MG63 (cell line): ENCODE results near the gene DCLK1. TPM values are rescaled to one million over a fixed set of nuclear protein-coding genes. Genes with fewer than 3 reads are reported as not detected.
A peak's percentile ranks its signal among the peaks of the same experiment; 100 is the strongest.

Experiments used
- DNase-seq: peaks from one replicate; pipeline ENCODE4 v3.0.0-alpha.2; 2020
- H3K27me3 ChIP-seq: fragments of 250-450 bp; sonication (Bioruptor Pico); 2 replicates; pipeline ENCODE4 v1.5.1; 2020; ENCODE audit warnings: mild to moderate bottlenecking, moderate library complexity
- H3K36me3 ChIP-seq: fragments of 250-450 bp; sonication (Bioruptor Pico); 2 replicates; pipeline ENCODE4 v1.5.1; 2020; ENCODE audit warnings: mild to moderate bottlenecking, moderate library complexity
- H3K4me3 ChIP-seq: fragments of 250-450 bp; sonication (Bioruptor Pico); 2 replicates; pipeline ENCODE4 v1.5.1; 2020; ENCODE audit warnings: mild to moderate bottlenecking, moderate library complexity
- H3K9me3 ChIP-seq: fragments of 250-450 bp; sonication (Bioruptor Pico); 2 replicates; pipeline ENCODE4 v1.5.1; 2020; ENCODE audit warnings: mild to moderate bottlenecking, moderate library complexity
- total RNA-seq: library from RNA; depleted of rRNA; stranded (reverse); fragments of >200 nt; shearing (Covaris generic); gene quantifications from 2 replicates; pipeline ENCODE4 v1.2.3, GENCODE V29; 2014; ENCODE audit warnings: low replicate concordance

DCLK1 gene
- total RNA-seq, 1 experiment from 2014 or later = 7.0 TPM

DNA sequence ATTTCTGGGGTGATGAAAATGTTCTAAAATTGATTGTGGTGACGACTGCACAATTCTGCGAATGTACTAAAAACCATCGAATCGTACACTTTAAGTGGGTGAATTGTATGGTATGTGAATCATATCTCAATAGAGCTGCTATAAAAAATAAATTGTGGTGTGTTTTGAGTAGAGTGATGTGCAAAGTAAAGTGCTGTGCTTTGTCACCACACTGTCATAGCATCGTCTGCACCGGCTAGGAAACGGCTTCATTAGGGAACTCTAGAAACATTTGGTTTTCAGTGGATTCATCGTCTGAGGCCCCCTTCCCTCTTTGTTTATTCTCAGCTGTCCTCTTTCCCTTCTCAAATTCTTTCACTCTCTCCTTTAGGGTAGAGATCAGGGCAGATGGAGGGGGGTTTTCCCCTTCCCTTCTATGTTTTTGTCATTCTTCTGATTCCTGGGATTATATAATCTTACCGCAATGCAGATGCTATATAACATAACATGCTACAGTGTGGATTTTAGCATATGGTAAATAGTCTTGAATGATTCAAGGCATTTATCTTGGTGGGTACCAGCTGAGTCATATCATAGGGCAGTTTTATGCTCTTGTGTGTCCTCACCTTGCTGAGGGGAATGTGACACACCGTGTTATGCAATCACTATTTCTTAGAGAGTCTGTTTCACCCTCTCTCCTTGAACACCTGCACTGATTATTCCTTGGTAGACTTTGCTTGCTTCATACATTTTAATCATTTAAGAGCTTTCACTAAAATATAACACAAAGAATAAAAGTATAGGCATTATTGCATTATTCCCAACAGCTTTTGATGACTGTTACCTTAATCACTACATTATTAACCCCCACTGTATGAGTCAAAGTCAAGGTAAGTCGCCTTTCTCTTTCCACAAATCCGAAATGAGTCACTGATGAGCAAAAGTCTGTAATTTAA is 239.4 kb downstream of the DCLK1 start:
- DNase-seq = no peak
- Histone ChIP-seq H3K36me3 (no peaks in the 10 kb centered on the region), H3K4me3 (no peak overlapping the region), H3K27me3 (no peaks in the 10 kb centered on the region), H3K9me3 (no peaks in the 10 kb centered on the region)

DNA sequence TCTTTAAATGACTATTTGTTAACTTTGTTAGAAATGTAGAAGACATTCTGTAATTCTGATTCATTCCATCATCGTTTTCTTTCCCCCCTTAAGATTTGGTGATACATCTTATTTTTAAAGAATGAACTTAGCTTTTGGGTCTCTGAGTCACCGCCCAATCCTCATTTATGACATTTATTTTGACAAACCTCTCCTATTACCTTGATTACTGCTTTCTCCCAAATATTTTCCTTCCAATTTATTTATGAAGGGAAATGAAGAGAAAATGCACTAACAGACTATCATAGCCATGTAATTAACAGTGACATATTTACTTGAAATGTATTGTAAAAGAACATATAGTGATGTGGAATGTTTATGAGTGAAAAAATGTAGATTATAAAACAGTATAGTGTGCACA is 241.6 kb downstream of the DCLK1 start:
- Histone ChIP-seq H3K27me3 (no peaks in the 10 kb centered on the region), H3K9me3 (no peaks in the 10 kb centered on the region), H3K36me3 (no peaks in the 10 kb centered on the region), H3K4me3 (no peak overlapping the region)
- no peak for DNase-seq

DNA sequence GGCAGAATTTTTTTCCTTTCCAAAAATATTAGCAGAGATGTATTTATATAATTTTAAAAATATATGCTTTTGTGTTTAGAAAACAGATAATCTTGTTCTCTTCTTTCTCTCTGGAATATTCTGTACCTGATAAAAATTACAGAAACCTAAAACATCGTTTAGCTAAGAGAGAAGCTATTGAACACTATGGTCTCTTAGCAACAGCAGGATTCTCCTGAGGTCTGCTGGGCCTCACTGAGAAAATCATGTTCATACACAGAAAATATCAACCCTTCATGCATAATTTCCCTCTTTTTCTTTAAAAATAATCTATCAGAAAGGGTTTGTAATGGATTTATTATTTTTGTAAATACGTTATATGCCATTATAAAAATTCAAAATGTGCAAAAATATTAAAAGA is 242.2 kb downstream of the DCLK1 start:
- Histone ChIP-seq H3K36me3 (no peaks in the 10 kb centered on the region), H3K27me3 (no peaks in the 10 kb centered on the region), H3K4me3 (no peak overlapping the region), H3K9me3 (no peaks in the 10 kb centered on the region)
- no peak for DNase-seq

DNA sequence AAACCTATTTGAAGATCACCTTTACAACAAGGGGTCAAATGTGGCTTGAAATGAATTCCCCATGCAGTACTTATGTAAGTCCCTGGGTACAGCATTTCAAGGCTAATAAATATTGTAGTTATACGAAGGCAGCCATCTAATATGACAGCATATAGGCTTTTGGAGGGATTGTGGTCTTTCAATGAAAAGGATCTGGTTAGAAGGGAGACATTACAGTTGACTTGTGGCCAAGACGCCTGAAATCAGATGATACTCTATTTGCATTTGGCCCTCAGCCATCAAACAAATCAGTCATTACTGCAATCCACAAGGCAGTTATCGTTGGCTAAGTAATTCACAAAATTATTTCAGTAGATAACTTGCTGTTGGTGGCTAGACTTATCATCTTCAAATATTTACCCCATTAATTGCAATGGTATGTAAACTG is 242.7 kb downstream of the DCLK1 start:
- H3K4me3 ChIP-seq = no peak overlapping the region
- no peaks in the 10 kb centered on the region for H3K9me3 ChIP-seq
- H3K27me3 ChIP-seq = no peaks in the 10 kb centered on the region
- DNase-seq = no peak
- H3K36me3 ChIP-seq = no peaks in the 10 kb centered on the region

DNA sequence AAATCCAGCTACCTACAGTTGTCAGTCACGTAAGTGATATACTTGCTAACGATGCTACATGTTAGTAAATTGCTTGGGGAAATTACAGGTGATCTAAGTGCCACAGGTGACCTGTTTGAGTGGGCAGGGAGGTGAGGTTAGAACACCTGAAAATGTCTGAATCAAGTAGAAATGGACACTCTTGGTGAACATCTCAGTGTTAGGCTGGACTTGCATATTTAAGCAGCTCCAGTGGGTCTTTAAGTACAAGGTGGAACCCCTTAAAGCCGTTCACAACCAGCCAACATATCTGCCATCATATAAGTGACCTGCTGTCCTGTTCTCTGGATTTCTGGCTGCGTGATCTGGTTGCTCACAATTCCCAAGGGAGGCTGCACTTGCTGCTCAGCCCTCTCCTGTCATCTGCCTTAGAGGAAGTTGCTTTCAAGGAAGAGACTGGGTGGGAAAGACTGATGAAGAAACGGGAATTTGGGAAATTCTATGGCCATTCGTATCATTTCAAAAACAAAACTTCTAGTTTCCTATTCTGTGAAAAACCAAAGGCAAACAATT is 244.0 kb downstream of the DCLK1 start:
- Histone ChIP-seq H3K9me3 (no peaks in the 10 kb centered on the region), H3K36me3 (no peaks in the 10 kb centered on the region), H3K4me3 (no peak overlapping the region), H3K27me3 (no peaks in the 10 kb centered on the region)
- no peak for DNase-seq

DNA sequence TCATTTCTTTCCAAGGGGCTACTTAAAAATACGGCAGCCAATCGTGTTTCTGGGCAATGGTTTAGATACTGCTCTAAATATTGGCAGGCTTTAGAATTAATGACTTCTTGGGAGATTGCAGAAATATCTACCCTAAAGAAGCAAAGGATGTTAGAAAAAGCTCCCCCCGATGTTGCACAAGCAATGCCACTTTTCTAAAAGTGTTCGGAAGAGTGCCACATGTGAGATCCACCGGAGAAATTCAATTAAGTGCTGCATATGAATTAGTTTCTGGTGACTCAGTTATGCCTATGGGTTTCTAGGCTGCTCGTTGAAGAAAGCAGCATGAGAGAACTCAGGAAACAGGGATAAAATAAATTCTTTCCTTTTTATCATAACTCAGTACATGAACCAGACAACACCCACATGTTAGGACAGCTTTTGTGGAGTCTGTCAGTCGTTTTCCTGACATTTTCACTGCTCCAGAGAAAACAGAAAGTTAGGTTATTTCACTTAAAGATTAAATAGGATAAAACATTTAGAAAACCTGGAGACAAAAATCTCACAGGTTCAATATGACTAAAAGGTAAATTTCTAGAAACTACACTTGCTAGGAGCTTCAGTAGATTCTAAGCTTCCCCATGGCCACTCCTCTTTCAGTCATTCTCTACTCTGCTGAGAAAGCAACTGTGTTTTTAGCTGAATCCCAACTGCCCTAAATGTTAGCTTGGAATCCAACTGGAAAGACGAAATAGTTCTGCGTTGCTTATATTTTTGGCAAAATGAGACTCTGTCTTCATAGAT is 244.7 kb downstream of the DCLK1 start:
- no peak overlapping the region for H3K4me3 ChIP-seq
- no peak for DNase-seq
- no peaks in the 10 kb centered on the region for H3K27me3 ChIP-seq
- H3K36me3 ChIP-seq = no peaks in the 10 kb centered on the region
- H3K9me3 ChIP-seq = no peaks in the 10 kb centered on the region

DNA sequence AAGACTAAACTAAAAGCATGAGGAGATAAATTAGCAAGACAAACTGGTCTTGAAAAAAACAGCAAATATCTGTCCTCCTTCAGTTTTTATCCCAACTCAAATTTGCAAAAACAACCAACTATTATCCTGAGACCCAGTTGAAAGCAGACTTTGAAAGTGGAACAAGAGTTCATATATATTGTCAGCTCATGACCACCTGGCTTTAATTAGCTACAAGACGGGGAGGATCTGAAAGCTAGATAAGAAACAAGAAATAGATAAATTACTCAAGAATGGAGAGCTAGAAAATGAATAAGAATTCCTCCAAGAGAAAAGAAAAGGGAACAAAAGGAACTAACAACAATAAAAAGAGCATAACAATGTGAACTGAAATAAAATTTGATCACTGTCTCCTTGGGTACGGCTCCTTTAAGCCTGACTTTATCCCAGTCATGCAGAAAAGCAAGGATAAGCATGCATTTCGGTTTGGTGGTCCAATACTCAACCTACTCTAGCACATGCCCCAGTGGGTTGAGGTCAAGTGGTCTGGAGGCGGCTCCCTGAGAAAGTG is 246.9 kb downstream of the DCLK1 start:
- H3K36me3 ChIP-seq = no peaks in the 10 kb centered on the region
- H3K27me3 ChIP-seq = no peaks in the 10 kb centered on the region
- no peak overlapping the region for H3K4me3 ChIP-seq
- H3K9me3 ChIP-seq = no peaks in the 10 kb centered on the region
- no peak for DNase-seq

DNA sequence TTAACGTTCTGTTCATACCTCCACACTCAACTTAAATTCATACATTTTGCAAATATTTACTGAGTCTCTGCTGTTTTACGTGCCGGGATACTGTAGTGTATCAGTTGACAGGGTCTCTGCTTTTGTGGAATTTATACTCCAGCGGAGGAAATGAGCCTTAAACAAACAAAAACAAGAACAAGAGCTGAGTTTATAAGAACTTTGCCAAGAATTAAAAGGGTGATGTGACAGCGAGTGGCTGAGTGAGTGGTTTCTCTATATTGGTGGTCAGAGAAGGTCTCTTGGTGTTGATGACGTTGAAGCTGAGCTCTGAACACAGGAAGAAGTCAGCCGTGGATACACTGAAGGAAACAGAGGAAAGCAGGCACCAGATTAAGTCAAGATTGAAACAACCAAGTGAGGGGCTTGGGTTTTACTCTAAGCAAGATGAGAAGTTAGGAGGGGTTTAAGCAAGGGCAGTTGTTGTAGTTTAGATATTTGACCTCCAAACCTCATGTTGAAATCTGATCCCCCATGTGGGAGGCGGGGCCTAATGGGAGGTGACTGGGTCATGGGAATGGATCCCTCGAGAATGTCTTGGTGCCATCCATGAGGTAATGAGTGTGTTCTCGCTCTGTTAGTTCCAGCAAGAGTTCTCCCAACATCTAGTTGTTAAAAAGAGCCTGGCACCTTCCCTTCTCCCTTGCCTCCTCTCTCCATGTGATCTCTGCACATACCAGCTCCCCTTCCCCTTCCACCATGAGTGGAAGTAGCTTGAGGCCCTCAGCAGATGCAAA is 248.3 kb downstream of the DCLK1 start:
- no peaks in the 10 kb centered on the region for H3K36me3 ChIP-seq
- H3K4me3 ChIP-seq = no peak overlapping the region
- DNase-seq = no peak
- no peaks in the 10 kb centered on the region for H3K27me3 ChIP-seq
- H3K9me3 ChIP-seq = no peaks in the 10 kb centered on the region

DNA sequence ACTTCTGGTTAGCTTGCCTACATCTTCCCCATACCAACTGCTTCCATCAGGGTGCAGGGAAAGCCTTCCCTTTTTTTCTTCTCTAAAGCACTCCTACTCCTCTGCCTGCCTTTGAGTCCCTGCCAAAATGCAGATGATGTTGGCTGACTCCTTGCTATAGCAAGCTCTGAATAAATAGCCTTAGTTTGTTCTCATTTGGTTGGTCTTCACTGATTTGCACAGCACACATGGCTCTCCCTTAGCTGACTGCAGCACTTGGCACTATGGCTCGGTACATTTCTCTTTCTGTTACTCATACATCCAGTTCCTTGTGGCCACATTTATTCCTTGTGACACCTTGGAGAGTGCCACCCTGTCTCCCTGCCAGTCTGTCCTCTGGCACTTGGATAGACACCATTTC is 249.8 kb downstream of the DCLK1 start:
- no peaks in the 10 kb centered on the region for H3K9me3 ChIP-seq
- no peak overlapping the region for H3K4me3 ChIP-seq
- H3K27me3 ChIP-seq = no peaks in the 10 kb centered on the region
- H3K36me3 ChIP-seq = no peaks in the 10 kb centered on the region
- DNase-seq = peak; percentile 44

DNA sequence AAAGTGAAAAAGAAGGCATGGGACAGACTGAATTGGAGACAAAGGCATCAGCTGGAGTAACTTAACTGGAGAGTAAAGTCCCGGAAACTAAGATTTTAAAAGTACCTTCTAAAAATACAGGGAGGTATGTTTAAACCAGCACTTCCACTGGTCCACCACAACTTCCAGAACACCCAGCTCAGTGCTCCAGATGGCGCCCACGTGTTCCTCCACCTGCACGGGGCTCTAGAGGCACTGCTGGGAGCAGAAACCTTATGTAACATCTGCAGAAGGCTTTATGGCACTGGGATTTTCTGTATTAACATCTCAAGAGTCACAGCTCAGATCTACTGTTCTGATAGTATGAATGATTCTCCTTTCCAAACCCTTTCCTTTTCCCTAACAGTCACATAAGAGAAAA is 252.1 kb downstream of the DCLK1 start:
- H3K36me3 ChIP-seq = no peaks in the 10 kb centered on the region
- no peak for DNase-seq
- H3K4me3 ChIP-seq = no peak overlapping the region
- no peaks in the 10 kb centered on the region for H3K27me3 ChIP-seq
- H3K9me3 ChIP-seq = no peaks in the 10 kb centered on the region

DNA sequence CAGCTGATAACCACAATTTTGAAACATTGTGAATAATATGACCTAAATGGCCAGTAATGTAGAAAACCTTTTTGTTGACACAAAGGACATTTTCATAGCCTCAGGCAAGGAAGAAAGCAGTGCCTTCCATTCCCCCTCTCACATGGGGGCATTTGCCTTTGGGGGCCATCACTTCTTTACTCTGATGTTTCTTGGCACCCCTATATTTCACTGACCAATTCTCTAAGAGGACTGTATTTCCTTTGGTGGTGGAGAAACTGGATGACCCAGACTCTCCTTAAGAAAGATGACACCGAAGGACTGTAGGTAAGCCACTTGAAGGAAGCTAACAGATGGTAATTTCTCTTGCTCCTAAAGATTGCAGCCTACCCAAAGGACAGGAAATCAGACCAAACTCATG is 254.6 kb downstream of the DCLK1 start:
- Histone ChIP-seq H3K27me3 (no peaks in the 10 kb centered on the region), H3K9me3 (no peaks in the 10 kb centered on the region), H3K36me3 (no peaks in the 10 kb centered on the region), H3K4me3 (no peak overlapping the region)
- no peak for DNase-seq

DNA sequence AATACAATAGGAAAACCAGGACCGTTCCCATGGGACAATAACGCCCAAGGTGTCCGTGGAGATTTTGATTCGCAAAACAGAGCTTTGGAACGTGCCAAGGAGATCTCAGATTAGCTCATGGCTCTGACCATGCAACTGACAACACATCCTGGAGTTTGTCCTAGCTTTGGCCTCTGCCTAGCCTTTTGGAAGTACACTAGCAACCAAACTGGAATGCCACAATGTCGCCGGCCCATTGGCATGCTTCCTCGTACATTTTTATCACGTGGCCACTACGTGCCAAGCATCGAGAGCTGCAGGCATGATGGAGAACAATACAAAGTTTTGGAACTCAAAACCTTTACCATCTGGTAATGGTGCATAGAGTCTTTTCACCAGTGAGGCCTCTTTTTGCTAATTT is 256.5 kb downstream of the DCLK1 start:
- DNase-seq = no peak
- no peaks in the 10 kb centered on the region for H3K27me3 ChIP-seq

DNA sequence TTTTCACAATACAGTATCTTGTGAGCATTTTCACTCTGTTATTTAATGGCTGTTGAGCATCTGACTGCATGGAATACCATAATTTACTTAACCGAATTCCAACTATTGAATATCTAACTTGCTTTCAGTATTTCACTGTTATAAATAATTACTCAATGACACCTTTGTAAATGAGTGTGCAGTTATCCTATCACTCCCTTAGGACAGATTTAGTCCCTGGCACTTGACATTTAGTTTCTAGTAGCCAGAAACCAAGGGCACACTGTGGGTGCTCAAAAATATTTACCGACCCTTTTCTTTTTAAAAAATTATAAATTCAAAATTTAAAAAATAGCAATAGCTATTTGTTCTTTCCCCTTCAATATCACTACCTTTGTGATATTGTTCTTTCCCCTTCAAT is 258.8 kb downstream of the DCLK1 start:
- H3K9me3 ChIP-seq = no peaks in the 10 kb centered on the region
- no peaks in the 10 kb centered on the region for H3K27me3 ChIP-seq
- H3K4me3 ChIP-seq = no peak overlapping the region
- H3K36me3 ChIP-seq = no peaks in the 10 kb centered on the region
- DNase-seq = no peak

More for the DNA sequence above, 256.5 kb downstream of the DCLK1 start:
- no peak overlapping the region for H3K4me3 ChIP-seq
- H3K9me3 ChIP-seq = no peaks in the 10 kb centered on the region
- H3K36me3 ChIP-seq = no peaks in the 10 kb centered on the region

DNA sequence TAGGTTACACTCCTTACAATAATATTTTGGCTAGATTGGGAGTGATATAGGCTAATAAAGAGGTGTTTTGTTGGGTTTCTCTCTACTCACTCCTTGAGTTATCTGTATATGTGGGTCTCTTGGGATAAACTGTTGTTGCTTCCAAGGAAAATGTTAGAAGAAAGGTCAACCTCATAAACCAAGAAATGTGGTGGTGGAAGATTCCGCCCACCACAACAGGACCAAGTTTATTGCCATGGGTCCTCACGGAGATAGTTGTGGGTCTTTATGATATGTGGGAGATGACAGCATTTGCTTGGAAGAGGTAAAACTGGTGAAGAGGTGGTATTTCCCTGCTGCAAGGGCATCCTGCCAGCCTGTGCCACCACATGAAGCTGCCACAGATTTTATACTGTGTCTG is 259.6 kb downstream of the DCLK1 start:
- no peak for DNase-seq
- no peaks in the 10 kb centered on the region for H3K9me3 ChIP-seq
- no peak overlapping the region for H3K4me3 ChIP-seq
- no peaks in the 10 kb centered on the region for H3K36me3 ChIP-seq
- H3K27me3 ChIP-seq = no peaks in the 10 kb centered on the region

DNA sequence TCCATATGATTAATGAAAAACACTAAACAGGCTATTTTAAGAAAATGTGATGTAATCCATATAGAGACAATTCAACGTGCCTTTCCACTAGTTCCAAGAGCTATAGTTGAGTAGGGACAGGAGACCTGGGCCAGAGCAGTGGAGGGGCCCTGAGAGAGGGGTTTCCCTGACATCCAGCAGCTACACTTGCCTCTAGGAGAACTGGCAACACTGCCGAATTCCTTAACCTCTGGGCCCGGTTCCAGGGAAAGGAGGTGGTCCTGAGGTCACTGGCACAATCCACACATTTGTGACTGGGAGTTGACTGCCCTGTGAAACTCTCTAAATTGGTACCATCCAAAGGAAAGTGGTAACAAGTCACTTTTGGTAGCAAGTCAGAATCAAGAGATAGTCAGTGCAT is 264.4 kb downstream of the DCLK1 start:
- peak; percentile 41 for DNase-seq
- Histone ChIP-seq H3K36me3 (no peaks in the 10 kb centered on the region), H3K4me3 (no peak overlapping the region), H3K9me3 (no peaks in the 10 kb centered on the region), H3K27me3 (no peaks in the 10 kb centered on the region)

DNA sequence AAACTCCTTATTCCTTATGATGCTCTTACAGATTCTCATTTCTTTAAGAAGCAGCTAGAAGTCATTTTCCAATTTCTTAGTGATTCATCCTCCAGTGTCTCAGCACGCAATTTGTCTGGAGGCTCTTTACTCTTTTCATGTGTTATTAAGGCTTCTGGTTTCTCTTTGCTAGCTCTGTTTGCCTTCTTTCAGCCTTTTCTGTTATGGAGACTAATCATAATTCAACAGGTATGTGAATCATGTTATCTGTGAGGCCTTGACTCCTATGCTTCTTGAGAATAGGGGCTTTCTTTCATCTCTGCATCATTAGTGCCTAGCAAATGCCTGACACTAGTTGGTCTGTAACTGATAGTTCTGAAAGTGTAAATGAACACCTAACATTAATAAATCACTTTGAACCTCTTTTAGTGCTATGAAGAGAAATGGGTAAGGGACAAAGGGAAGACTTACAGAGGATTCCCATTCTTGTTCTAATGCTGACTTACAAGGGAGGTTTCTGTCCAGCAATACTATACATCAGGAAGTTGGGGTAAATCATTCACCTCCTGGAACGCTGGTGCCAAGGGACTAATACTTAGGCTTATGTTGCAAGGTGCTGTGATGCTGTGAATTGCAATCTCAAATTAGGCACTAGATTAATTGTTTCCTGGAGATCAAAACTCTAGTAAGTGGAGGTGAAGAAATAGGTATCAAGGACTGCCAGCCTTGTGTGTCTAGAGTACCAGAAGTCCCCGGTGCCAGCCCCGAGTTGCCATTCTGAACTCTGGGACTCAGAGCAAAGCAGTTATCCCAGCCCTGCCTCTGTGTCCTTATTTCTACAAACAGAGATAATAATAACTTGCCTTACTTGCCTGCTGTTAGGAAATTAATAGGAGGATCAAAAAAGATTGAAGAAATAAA is 265.6 kb downstream of the DCLK1 start:
- Histone ChIP-seq H3K4me3 (no peak overlapping the region), H3K36me3 (no peaks in the 10 kb centered on the region), H3K27me3 (no peaks in the 10 kb centered on the region), H3K9me3 (no peaks in the 10 kb centered on the region)
- DNase-seq = no peak
